GM19328 (cell line): ENCODE data around the gene CPA3.

ENCODE experiments used
- ATAC-seq: cut with Tn5 transposase; IDR thresholded peaks from one replicate; pipeline ENCODE4 v1.9.1; 2021; ENCODE audit warnings: mild to moderate bottlenecking, moderate library complexity; ENCODE audit not compliant: unreplicated experiment

The CPA3 gene

DNA sequence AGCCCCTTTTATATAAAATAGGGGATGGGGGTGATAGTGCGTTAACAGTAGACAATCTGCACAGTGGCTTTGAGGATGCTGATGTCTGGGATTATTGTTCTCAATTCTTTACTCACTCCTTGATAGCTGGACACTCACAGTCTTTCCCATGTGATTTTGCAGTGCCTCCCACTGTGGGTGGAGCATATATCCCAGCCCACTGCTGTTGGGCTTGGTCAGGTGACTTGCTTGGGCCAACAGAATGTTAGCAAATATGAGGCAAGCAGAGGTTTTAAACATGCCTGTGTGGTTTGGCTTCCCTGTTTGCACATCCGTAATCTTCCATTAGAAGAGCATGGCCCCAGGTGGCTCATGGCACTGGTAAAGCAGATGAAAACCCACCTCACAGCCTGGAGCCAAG is 46.5 kb downstream of the CPA3 start:
- no peak for ATAC-seq

DNA sequence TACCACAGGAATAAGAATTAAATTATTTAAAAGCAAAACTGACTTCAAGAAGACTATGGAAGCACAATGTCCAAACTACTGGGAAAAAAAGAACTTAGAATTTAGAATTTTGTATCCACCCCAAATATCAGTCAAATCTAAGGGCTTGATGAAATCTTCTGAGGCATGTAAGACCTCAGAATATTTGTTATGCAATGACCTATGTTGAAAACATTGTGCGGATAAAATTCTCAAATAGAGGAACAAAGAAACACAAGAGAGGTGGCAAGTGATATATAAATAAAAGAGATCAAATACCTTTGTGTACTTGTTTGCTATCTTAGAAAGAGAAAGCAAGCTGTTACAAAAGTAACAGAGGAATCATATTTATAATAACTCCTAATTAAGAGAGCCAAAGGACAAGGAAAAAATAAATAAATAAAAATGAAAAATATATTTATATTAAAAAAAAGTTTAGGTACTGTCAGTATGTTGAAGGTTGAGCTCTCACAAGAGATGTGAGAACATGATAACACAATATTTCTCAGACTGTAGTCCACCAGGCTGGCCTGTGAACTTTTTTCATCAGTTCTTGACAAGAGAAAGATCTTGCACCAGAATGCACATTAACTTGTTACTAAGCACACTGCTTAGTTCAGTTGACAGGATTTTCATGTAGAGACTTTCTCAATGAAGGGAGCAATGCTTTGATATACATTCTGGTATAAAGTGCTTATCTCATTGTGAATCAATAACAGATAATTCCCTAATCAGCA is 50.0 kb downstream of the CPA3 start:
- no peak for ATAC-seq

DNA sequence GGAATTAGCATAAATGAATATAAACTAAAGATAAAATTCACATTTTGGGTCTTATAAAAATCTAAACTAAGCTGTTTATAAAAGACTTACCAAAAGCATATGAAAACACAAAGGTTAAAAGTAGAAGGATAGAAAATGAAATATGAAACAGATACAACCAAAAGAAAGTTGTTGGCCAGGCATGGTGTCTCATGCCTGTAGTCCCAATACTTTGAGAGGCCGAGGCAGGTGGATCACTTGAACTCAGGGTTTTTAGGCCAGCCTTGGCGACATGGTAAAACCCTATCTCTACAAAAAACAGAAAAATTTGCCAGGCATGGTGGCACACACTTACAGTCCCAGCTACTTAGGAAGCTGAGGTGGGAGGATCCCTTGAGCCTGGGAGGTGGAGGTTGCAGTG is 51.0 kb downstream of the CPA3 start:
- no peak for ATAC-seq

DNA sequence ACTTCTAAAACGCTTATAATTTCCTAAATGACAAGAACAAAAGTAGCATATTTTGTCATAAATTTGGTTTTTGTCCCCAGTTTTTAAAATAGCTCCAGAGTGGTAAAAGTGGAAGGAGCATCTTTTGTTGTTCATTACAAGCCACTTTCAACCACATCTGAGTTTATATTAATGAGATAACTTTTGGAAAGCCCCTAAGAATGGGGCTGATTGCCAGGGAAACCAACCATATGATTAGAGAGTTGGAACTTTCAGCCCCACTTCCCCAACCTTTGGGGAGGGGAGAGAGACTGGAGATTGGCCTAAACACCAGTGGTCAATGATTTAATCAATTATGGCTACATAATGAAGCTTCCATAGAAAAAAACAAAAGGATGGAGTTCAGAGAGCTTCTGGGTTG is 57.4 kb downstream of the CPA3 start:
- ATAC-seq = no peak

DNA sequence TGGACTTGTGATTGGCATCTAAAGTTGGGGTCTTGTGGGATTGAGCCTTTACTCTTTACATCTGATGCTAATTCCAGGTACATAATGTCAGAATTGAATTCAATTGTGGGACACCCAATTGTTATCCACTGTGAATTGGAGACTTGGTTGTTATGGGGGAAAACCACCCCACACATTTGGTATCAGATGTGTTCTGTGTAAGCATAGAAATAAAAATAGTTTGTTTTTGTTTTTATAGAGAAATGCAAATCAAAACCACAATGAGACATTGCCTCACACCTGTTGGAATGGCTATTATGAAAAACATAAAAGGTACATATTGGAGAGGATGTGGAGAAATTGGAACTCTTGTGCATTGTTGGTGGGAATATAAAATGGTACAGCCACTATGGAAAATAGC is 58.5 kb downstream of the CPA3 start:
- no peak for ATAC-seq

DNA sequence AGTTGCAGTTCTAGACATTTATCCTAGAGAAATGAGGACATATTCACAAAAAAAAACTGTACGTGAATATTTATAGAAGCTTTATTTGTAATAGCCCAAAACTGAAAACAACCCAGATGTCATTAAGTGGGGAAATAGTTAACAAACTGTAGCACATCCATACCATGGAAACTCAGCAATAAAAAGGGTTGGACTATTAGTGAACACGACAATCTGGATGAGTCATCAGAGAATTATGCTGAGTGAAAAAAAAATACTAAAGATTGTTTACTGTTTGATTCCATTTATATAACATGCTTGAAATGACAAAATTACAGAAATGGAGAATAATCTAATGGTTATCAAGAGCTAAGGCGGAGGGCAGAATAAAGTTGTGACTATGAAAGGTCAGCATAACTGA is 59.5 kb downstream of the CPA3 start:
- no peak for ATAC-seq

DNA sequence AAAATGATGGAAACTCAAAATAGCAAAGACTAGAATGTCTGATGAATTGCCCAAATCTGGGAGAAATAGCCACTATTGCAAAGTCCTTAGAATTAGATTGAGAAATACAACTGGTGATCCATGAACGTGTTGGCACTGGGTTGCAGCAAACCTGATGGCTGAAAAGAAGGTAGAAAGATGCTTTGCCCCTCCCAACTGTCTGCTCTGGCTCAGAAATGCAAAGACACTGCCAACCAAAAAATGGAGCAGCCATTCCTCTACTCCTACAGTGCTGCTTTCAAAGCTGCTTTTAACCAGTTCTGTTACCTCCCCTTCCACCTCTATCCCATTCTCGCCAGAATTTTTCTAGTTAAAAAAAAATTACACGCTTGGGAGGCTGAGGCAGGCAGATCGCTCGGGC is 60.7 kb downstream of the CPA3 start:
- no peak for ATAC-seq

DNA sequence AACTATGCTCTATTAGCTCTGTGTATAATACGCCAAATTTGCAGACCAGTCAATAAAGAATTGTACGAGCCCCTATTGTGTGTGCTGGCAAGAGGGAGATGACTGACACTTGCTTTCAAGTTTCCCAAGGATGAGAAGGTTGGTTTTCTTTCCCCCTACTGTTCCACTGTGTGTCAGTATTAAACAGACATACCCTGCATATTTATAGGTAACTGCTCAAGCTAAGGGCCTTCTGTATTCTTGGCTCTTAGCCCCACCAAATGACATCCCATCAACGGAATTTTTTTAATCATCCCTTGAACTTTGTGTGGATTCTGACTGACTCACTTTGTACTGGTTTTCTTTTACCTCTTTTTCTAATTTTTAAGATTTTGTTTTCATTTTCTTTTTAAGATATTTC is 65.7 kb downstream of the CPA3 start:
- ATAC-seq = no peak

DNA sequence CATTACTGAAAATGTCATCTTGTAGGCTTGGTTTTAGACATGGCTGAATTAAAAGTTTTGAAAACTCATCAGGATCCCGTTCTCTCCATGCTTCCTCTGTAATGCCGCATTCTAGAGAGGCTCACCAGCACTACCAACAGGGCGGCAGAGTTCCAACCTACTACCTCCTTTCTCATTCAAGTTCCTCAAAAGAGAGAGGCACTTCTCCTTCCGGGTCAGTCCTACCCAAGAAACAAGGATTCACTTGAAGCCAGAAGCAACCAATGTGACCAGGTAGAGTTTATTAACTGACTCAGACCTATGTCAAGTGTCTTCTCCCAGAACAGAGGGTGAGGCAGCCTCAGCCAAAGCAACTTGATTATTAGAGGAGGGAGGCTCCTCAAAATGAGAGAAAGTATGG is 66.5 kb downstream of the CPA3 start:
- ATAC-seq = no peak

DNA sequence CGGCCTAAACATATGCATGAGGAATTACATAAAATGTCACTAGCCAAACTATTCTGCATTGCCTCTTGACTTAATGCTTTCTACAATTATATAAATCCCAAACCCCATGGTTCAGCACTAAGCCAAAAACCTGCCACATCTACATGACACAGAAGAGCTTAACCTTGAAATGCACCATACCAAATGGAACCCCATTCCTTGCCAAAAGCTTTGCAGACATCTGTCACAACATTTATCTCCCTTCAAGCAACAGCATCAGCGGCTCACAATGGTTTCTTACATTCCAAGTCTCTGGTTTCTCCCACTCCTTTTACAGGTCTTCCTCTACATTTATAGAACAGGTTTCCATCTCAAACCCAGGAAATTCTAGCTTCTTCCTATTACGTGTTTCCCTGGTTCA is 67.9 kb downstream of the CPA3 start:
- no peak for ATAC-seq

DNA sequence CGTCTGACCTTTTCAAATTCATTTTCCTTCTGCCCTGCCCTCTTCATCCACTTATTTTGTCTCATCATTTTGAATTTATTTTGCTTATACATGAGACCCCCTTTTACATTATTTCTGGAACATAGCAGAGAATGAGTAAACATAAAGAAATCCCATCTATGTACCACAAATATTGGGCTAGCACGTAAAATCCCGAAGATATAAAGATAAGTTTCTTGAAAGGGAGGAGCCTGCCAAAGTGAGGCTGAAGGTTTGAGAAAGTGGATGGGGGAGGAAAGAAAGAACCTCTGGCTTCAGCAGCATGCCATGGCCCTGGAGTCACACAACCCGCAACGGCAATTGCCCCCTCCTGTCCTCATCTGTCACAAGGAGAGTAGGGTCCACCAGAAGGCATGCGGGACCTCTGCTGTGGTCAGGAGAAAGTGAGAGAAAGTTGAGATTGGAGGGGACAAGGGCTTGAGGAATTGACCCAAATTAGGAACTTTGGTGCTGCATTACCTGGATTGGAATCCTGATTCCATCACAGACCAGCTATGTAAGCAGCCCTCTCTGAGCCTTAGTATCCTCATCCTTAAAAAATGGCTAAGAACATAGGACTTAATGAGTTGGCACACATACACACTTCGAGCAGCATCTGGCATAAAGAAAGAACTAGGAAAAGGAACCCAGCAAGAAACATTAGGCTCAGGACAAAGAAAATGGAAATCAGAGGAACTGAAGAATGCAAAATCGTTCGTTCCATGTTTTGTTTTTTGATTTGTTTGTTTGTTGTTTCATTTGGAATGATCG is 72.6 kb downstream of the CPA3 start:
- no peak for ATAC-seq

DNA sequence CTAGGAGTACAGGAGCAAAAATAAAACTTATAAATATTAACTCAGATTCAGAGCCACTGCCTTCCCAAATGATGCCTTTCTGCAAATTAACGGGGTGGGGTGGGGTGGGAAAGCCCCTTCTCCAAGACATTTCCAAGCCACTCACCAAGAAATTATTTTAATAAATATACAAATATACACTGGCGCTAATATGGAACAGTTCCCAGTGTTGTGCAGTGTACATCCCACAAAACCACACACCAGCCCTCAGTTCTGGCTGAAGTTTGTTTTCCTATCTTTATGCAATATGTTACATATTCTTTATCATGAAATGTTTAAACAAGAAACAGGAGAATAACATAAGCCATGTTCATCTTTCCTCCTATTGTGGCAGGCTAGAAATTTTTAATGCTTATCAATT is 73.2 kb downstream of the CPA3 start:
- no peak for ATAC-seq

DNA sequence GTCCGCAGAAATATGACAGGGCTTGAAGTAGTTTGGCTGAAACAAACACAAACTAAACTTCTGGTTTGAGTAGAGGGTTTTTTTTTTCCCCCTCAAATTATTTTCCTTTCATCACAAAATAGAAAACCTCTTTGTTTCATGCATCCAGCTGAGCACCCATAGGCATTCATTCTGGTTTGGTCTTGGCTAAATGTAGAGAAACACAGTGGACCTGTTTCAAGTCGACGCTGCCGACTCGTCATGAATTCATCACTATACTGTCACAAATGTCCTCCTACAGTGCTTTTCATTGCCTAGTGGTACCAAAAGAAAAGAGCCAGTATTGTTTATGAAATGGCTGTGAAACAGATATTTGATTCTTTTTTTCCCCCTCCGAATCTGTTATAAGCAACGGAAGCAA is 73.8 kb downstream of the CPA3 start:
- ATAC-seq = no peak

DNA sequence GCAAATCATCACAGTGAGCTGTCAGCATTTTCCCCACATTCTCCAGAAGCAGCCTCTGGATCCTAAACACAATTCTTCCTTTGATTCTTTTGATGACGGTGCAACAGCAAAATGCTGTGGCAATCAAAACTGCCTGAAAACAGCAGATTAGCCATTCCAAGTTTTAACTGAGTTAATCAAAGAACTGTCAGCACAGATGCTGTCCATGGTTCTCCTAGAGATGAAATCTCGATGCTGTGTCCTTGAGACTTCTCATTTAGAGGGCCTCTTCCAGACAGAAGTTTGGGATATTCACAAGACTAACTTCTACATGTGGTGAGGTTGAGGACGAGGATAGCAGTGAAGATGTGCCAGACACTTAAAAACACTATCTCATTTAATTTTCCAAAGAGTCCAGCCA is 75.9 kb downstream of the CPA3 start:
- ATAC-seq = no peak

DNA sequence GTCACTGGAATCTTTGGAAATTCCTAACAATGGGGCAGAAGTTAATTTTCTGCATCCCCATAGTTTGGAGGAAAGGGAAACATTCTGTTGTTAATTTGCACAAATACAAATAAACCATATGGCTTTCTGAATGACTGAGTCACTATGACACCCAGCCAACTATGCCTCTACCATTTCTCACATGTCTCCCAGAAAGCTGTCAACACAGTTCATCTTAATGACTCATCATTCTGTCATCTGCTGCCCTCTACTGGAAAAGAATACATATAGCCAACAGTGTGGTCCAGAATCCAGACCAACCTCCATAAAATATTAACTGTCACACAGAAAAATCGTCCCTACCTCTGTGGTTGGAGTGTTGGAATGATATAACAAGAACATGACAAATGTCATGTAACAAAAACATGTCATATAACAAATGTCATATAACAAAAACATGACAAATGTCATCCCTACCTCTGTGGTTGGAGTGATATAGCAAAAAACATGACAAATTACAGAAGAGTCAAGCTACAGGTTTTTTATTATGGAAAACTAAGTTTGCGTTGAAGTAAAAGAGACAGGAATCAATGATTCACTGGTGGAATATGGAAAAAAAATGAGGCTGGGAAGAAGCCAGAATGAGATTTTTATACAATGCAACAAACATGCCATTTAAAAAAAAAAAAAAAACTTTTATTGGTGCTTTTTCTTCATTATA is 78.6 kb downstream of the CPA3 start:
- peak; percentile 96 for ATAC-seq

DNA sequence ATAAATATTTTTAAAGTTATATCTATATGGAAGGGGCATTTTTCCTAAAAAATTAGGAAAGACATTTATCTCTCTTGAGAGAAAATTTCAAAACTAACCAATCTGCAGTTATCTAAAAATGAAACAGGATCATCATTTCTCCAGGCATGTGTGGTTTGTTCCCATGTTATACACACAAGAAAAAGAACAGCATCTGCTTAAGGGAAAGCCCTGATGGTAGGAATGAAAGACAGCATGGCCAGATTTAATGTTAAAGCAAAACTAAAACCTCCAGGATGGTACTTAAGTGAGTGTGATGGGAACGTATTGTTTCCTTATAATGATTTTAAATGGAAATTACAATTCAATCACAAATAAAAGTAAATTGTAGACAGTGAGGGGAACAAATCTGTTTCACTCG is 80.0 kb downstream of the CPA3 start:
- no peak for ATAC-seq
